ENCODE data around the gene FLNB.

DNA sequence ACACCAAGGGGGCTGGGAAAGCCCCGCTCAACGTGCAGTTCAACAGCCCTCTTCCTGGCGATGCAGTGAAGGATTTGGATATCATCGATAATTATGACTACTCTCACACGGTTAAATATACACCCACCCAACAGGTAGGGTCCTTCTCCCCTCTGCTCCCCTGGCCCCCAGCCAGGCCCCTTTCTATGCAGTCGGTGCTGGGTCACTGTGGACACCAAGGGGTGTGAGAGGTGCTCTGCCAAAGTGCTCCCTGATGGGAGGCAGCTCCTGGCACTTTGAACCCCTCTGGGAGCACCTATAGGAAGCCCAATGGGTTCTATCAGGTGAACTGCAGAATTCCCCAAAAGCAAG, 103.9 kb downstream of the FLNB start:
- no peak for TF ChIP-seq CTCF (tag by site-specific recombination; IDR thresholded peaks at IDR 0.05)
- TF ChIP-seq ZNF449 (tag by site-specific recombination; IDR thresholded peaks at IDR 0.05) = no peak
- no peak for TF ChIP-seq ZNF623 (tag by site-specific recombination; IDR thresholded peaks at IDR 0.05)
- no peak for TF ChIP-seq HOXA7 (CRISPR knock-in tag; IDR thresholded peaks at IDR 0.05; ENCODE audit: borderline replicate concordance)
- no peak for TF ChIP-seq ZBTB6 (tag by site-specific recombination; IDR thresholded peaks at IDR 0.05)
- TF ChIP-seq ZNF518A (tag by site-specific recombination; conservative IDR thresholded peaks at IDR 0.05; ENCODE audit: low read depth) = no peak
- no peak for TF ChIP-seq ZNF549 (tag by site-specific recombination; IDR thresholded peaks at IDR 0.05)
- TF ChIP-seq ZNF394 (tag by site-specific recombination; IDR thresholded peaks at IDR 0.05; ENCODE audit: borderline replicate concordance) = no peak
- no peak for TF ChIP-seq REST (tag by site-specific recombination; IDR thresholded peaks at IDR 0.05)

Data from HEK293 (cell line).